Measurements from ENCODE around the gene ACAP3. TPM values are rescaled to one million over a fixed set of nuclear protein-coding genes. Genes with fewer than 3 reads are reported as not detected.

ACAP3 gene
- total RNA-seq, 1 donor from 2014 or later: 55.2 TPM

DNA sequence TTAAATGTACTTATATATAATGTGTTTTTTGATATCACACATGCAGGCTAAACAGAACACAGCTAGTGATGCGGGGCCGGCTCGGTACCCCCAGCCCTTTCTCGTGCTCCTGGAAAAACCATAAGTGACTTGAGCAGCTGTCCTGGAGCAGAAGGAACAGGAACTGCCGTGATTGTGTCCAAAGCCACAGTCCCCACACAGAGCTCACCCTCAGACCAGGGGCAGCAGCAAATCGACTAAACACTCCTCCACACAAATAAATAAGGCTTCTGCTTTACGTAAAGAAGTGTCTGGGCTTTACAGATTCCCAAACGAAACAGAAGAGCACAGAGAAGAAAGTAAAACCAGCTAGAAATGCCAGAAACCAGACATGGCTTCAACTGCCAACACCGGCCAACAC is 43.7 kb downstream of the ACAP3 start:
- no peak overlapping the region for H3K27ac ChIP-seq
- peaks cover 9% of the 10 kb centered on the region for H3K4me1 ChIP-seq
- intact Hi-C loops (cut with DNase I): no loop called here
- H3K27me3 ChIP-seq: no peaks in the 10 kb centered on the region
- H3K9me3 ChIP-seq: no peaks in the 10 kb centered on the region
- TF ChIP-seq, protein P1, sequence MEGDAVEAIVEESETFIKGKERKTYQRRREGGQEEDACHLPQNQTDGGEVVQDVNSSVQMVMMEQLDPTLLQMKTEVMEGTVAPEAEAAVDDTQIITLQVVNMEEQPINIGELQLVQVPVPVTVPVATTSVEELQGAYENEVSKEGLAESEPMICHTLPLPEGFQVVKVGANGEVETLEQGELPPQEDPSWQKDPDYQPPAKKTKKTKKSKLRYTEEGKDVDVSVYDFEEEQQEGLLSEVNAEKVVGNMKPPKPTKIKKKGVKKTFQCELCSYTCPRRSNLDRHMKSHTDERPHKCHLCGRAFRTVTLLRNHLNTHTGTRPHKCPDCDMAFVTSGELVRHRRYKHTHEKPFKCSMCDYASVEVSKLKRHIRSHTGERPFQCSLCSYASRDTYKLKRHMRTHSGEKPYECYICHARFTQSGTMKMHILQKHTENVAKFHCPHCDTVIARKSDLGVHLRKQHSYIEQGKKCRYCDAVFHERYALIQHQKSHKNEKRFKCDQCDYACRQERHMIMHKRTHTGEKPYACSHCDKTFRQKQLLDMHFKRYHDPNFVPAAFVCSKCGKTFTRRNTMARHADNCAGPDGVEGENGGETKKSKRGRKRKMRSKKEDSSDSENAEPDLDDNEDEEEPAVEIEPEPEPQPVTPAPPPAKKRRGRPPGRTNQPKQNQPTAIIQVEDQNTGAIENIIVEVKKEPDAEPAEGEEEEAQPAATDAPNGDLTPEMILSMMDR (IDR thresholded peaks at IDR 0.05): no peak
- ATAC-seq (no peak), DNase-seq (no peak)
- H3K4me3 ChIP-seq: no peak overlapping the region
- H3K36me3 ChIP-seq: peaks cover 71% of the 10 kb centered on the region

DNA sequence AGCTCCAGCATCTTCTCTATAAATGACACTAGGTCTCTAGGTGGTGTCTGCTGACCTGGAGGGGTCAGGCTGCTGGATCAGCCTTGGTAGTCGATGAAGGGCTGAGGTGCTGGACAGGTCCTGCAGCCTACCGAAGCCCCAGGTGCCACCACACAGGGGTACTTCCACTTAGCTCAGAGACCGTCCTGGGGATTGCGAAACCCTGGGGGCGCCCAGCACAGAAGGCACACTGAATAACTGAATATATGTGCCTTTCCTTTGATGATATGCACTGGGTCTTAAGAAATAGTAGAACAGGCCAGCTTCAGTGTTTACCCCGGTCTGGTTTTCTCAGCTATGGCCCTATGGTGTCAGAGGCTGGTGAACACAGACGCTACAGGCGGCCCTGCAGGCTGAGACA is 45.0 kb downstream of the ACAP3 start:
- TF ChIP-seq, protein P1 (IDR thresholded peaks at IDR 0.05): no peak
- peaks cover 69% of the 10 kb centered on the region for H3K36me3 ChIP-seq
- H3K4me1 ChIP-seq: peaks cover 9% of the 10 kb centered on the region
- H3K4me3 ChIP-seq: no peak overlapping the region
- no peaks in the 10 kb centered on the region for H3K27me3 ChIP-seq
- DNase-seq: no peak
- H3K27ac ChIP-seq: no peak overlapping the region
- no peak for ATAC-seq
- intact Hi-C loops (cut with DNase I): no loop called here
- H3K9me3 ChIP-seq: no peaks in the 10 kb centered on the region

DNA sequence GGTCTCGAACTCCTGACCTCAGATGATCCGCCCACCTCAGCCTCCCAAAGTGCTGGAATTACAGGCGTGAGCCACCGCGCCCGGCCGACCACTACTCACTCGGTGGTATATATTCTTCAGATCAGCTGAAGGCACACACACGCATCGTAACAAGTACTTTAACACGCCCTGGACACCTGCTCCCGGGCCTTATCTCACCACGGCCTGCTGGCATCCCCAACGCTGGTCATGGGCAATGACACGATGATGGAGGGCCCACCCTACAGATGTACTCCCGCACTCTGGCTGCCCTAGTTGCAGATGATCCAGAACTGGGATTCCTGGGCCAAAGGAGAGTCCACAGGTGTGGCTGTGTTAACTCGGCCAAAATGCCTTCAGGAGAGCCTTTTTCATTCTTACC is 45.7 kb downstream of the ACAP3 start:
- TF ChIP-seq, protein P1 (IDR thresholded peaks at IDR 0.05): no peak
- H3K36me3 ChIP-seq: peaks cover 65% of the 10 kb centered on the region

DNA sequence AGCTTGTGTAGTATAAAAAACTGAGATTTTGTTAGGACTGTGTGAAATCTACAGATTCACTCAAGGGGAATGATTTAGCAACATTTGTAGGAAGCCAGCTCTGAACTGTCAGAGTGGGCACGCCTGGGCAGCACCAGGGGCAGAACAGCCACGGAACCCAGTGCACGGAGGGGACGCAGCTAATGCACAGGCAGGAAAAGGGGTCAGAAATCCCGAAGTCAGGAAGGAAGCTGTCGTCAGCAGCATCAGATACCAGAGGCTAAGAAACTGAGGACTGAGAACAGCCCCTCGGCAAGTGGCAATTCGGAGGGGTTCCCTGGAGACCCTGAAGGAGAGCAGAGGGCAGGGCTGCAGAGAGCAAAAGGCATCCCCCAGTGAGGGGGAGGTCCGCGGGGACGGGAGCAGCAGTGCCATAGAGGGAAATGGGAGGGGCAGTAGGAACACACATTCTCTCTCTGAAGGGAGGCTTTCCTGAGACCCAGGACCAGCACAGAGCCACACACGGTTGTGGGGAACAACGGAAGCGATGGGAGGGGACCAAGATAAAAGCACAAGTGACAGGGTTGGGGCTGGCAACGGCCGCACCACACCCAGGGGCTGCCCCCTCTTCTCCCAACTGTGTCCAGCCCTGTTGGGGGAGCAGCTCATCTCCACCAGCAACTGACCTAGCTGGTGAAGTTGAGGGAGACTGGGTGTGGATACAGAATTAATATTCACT is 46.7 kb downstream of the ACAP3 start:
- H3K9me3 ChIP-seq: no peaks in the 10 kb centered on the region
- ATAC-seq: peak; percentile 9
- no peak for DNase-seq
- H3K27ac ChIP-seq: peak overlapping the region; percentile 24
- TF ChIP-seq, protein P1 (IDR thresholded peaks at IDR 0.05): no peak
- intact Hi-C loops (cut with DNase I): no loop called here
- no peaks in the 10 kb centered on the region for H3K27me3 ChIP-seq
- H3K36me3 ChIP-seq: peaks cover 65% of the 10 kb centered on the region
- H3K4me3 ChIP-seq: no peak overlapping the region
- peaks cover 9% of the 10 kb centered on the region for H3K4me1 ChIP-seq

More for the DNA sequence above, 45.7 kb downstream of the ACAP3 start:
- no peak for DNase-seq
- Histone ChIP-seq H3K4me3 (no peak overlapping the region), H3K27me3 (no peaks in the 10 kb centered on the region), H3K27ac (no peak overlapping the region), H3K9me3 (no peaks in the 10 kb centered on the region), H3K4me1 (peaks cover 9% of the 10 kb centered on the region)
- intact Hi-C loops (cut with DNase I): no loop called here
- ATAC-seq: no peak

DNA sequence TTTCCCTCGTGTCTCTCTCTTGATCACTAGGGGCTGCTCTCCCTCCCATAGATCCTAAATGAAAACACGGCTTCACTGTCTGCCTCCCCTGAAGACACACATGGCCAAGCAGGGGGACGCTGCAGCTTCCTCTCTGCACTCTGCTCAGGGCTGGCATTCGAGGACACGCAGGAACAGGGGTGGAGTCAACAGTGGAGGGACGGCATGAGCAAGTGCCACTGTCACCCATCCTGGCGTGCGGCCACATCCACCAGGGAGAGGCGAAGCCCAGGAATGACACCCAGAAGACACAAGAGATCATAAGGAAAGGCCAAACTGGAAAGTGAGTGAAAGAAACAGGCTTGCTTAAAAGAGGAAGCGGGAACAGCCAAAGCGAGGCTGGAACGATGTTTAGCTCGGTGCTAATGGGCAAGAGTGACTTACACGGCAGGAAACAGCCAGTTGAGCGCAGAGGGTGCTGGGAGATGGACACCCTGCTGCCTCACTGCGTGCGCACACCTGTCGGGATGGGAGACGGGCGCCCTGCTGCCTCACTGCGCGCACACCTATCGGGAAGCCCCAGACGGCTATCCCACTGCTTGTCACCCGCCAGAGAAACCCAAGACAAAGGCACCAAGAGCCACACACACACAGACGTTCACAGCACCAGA is 47.7 kb downstream of the ACAP3 start:
- H3K27ac ChIP-seq: no peak overlapping the region
- peaks cover 9% of the 10 kb centered on the region for H3K4me1 ChIP-seq
- H3K4me3 ChIP-seq: no peak overlapping the region
- H3K27me3 ChIP-seq: no peaks in the 10 kb centered on the region
- peaks cover 69% of the 10 kb centered on the region for H3K36me3 ChIP-seq
- TF ChIP-seq, protein P1 (IDR thresholded peaks at IDR 0.05): no peak
- H3K9me3 ChIP-seq: no peaks in the 10 kb centered on the region
- intact Hi-C loops (cut with DNase I): no loop called here
- DNase-seq (no peak), ATAC-seq (no peak)
